Measurements from ENCODE around the gene NEK5.

DNA sequence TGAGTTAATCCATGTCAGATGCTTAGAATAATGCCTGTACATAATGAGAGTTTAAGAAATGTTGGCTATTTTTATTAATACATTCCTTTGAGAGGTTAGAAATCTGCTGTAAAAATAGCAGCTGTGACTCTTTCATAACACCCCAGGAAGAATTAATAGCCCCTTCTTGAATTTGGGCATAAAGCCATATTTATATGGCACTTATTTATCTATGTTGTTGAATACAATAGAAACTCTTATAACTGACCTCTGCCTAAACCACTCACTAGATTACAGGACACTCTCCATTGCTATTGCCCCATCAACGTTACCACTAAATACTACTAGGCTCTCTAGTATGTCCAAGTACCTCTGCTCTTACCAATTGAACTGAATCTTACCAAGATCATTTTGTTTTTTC is 16.3 kb downstream of the NEK5 start:
- TF ChIP-seq POLR2A (IDR thresholded peaks at IDR 0.05; ENCODE audit: control extremely low read depth in 1 of 2, low read depth in 2 of 2, low read length in 2 of 2) = no peak
- TF ChIP-seq TCF12 (IDR thresholded peaks at IDR 0.05; ENCODE audit: low read depth, low read length) = no peak
- TF ChIP-seq ZNF274 (IDR thresholded peaks at IDR 0.05; ENCODE audit: borderline replicate concordance, extremely low read depth, low read length) = no peak
- TF ChIP-seq, protein P1, sequence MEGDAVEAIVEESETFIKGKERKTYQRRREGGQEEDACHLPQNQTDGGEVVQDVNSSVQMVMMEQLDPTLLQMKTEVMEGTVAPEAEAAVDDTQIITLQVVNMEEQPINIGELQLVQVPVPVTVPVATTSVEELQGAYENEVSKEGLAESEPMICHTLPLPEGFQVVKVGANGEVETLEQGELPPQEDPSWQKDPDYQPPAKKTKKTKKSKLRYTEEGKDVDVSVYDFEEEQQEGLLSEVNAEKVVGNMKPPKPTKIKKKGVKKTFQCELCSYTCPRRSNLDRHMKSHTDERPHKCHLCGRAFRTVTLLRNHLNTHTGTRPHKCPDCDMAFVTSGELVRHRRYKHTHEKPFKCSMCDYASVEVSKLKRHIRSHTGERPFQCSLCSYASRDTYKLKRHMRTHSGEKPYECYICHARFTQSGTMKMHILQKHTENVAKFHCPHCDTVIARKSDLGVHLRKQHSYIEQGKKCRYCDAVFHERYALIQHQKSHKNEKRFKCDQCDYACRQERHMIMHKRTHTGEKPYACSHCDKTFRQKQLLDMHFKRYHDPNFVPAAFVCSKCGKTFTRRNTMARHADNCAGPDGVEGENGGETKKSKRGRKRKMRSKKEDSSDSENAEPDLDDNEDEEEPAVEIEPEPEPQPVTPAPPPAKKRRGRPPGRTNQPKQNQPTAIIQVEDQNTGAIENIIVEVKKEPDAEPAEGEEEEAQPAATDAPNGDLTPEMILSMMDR (IDR thresholded peaks at IDR 0.05; ENCODE audit: control extremely low read depth in 1 of 3, insufficient read depth in 1 of 3, low read depth in 1 of 3, low read length in 3 of 3) = no peak
- TF ChIP-seq GABPA (IDR thresholded peaks at IDR 0.05; ENCODE audit: borderline replicate concordance, insufficient read depth, low read length) = no peak
- no peak for TF ChIP-seq JUND (IDR thresholded peaks at IDR 0.05; ENCODE audit: low read length)

Data from H1 (cell line).